Cortex of kidney (tissue), 1 donor: ENCODE results near the gene RHOG.
"Not testable (repeated sequence)": the region's sequence is repeated elsewhere in the genome, so short reads cannot be mapped to it uniquely, and the experiment has no call there.

Experiments
- DNase-seq: peaks from one replicate; lab custom pipeline; 2025; lab: John Stamatoyannopoulos, UW

RHOG gene

GRCh38 chr11:3808861-3809623 is 31.7 kb downstream of the RHOG start:
- DNase-seq = no peak

GRCh38 chr11:3807909-3808860 is 32.6 kb downstream of the RHOG start, which contains the start of gene PGAP2:
Gene PGAP2 (plus strand): TSS chr11:3808560. CDS start chr11:3811260, 2,700 bp downstream.
- DNase-seq = no peak

- no peak for DNase-seq
These were observed 36.8 kb downstream of the RHOG start for GRCh38 chr11:3803726-3804495.

GRCh38 chr11:3802011-3802790 is 38.6 kb downstream of the RHOG start:
- DNase-seq = no peak

- no peak for DNase-seq
These were observed 40.9 kb downstream of the RHOG start for GRCh38 chr11:3799873-3800272.

GRCh38 chr11:3799143-3799542 is 41.6 kb downstream of the RHOG start:
- no peak for DNase-seq

- peak; percentile 92 for DNase-seq
These were observed 43.2 kb downstream of the RHOG start, which contains the start of gene NUP98 for GRCh38 chr11:3797329-3798090. Gene NUP98 (minus strand): TSS chr11:3797554. CDS start chr11:3782117, 15,437 bp downstream.

GRCh38 chr11:3796801-3797328 is 43.9 kb downstream of the RHOG start:
- DNase-seq = no peak

GRCh38 chr11:3796346-3796745 is 44.4 kb downstream of the RHOG start:
- no peak for DNase-seq

GRCh38 chr11:3796002-3796311 is 44.8 kb downstream of the RHOG start:
- no peak for DNase-seq

GRCh38 chr11:3795131-3796001 is 45.4 kb downstream of the RHOG start:
- no peak for DNase-seq

GRCh38 chr11:3794387-3794786 is 46.4 kb downstream of the RHOG start:
- DNase-seq = not testable (repeated sequence)

- no peak for DNase-seq
These were observed 53.9 kb downstream of the RHOG start for GRCh38 chr11:3786781-3787428.

GRCh38 chr11:3783611-3784010 is 57.1 kb downstream of the RHOG start:
- DNase-seq = no peak

GRCh38 chr11:3782963-3783362 is 57.8 kb downstream of the RHOG start:
- no peak for DNase-seq

- DNase-seq = no peak
These were observed 59.3 kb downstream of the RHOG start for GRCh38 chr11:3781423-3781822.
